ENCODE data around the gene TSPAN7.

DNA sequence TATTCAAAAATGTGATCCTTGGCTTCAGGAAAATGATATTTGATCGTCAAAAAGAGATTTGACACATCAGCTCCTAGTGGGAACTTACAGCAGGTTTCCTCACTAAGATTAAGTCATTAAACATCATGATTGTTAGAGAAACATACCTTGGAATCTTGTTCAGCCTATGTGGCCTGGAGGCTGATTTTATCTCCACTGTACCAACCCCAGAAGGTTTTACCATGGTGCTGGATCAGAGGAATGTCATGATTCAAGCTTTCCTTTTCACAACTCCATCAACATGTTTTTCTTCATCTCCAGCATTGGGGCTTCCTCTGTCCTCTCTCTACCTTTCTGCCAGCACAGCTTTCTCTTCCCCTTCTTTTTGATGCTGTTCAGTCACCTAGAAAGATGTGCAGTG is 171.5 kb downstream of the TSPAN7 start:
- TF ChIP-seq, protein P1, sequence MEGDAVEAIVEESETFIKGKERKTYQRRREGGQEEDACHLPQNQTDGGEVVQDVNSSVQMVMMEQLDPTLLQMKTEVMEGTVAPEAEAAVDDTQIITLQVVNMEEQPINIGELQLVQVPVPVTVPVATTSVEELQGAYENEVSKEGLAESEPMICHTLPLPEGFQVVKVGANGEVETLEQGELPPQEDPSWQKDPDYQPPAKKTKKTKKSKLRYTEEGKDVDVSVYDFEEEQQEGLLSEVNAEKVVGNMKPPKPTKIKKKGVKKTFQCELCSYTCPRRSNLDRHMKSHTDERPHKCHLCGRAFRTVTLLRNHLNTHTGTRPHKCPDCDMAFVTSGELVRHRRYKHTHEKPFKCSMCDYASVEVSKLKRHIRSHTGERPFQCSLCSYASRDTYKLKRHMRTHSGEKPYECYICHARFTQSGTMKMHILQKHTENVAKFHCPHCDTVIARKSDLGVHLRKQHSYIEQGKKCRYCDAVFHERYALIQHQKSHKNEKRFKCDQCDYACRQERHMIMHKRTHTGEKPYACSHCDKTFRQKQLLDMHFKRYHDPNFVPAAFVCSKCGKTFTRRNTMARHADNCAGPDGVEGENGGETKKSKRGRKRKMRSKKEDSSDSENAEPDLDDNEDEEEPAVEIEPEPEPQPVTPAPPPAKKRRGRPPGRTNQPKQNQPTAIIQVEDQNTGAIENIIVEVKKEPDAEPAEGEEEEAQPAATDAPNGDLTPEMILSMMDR (conservative IDR thresholded peaks at IDR 0.05; ENCODE audit: low read length) = no peak
- TF ChIP-seq EZH2phosphoT487 (IDR thresholded peaks at IDR 0.05; ENCODE audit: borderline replicate concordance) = no peak
